ENCODE measurements around the gene SOHLH1. TPM values are rescaled to one million over a fixed set of nuclear protein-coding genes. Genes with fewer than 3 reads are reported as not detected.

The SOHLH1 gene
- total and polyA plus RNA-seq, 2 of the 4 experiments (the other 2 are of a cell fraction), result not detected

DNA sequence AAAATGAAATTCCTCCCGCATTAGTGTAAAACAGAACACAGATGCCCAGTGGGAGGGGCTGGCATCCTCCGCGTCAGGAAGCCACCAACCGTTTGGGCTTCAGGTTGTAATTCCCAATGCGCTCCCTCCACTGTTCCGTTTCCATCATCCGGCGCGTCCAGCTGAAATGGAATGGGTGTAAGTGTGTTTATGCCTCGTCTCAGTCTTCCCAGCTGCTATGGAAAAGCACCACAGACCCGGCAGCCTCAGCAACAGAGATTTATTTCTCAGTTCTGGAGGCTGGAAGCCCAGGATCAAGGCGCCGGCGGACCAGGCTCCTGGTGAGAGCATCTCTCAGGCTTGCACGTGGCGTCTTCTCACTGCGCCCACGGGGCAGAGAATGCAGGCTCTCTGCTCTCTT is 23.1 kb upstream of the SOHLH1 start:
- Histone ChIP-seq H3K9me1 (ENCODE audit: insufficient read depth, low read length) (no peaks in the 10 kb centered on the region), H2BK15ac (ENCODE audit: low read depth, low read length) (no peak overlapping the region), H3K4me2 (ENCODE audit: low read depth, low read length) (no peak overlapping the region), H3K23ac (ENCODE audit: low read depth, low read length) (no peak overlapping the region), H3K4me3 (ENCODE audit: insufficient read depth, low read depth, low read length) (no peak overlapping the region), H2BK20ac (ENCODE audit: low read depth, low read length) (no peak overlapping the region), H4K20me1 (ENCODE audit: insufficient read depth, low read length) (no peaks in the 10 kb centered on the region), H3K4me1 (ENCODE audit: control insufficient read depth, insufficient read depth, low read length) (no peaks in the 10 kb centered on the region), H3K9me3 (ENCODE audit: control insufficient read depth, insufficient read depth, low read length) (no peaks in the 10 kb centered on the region), H2BK120ac (ENCODE audit: low read depth, low read length) (no peak overlapping the region), H3K14ac (replicated peaks; ENCODE audit: low read depth, low read length) (no peak overlapping the region), H4K91ac (ENCODE audit: insufficient read depth, low read depth, low read length) (no peak overlapping the region), H3K18ac (ENCODE audit: low read depth, low read length) (no peak overlapping the region), H3K4ac (ENCODE audit: low read depth, low read length) (no peak overlapping the region), H2AK9ac (replicated peaks; ENCODE audit: low read depth, low read length, poor library complexity) (no peak overlapping the region), H3K9ac (ENCODE audit: low read depth, low read length) (no peak overlapping the region), H4K5ac (ENCODE audit: low read depth, low read length) (no peak overlapping the region), H3K79me1 (ENCODE audit: low read depth in 1 of 2, low read length in 2 of 2) (no peaks in the 10 kb centered on the region), H2AFZ (replicated peaks; ENCODE audit: low read length, poor library complexity) (no peak overlapping the region), H2AK5ac (ENCODE audit: low read depth, low read length) (no peak overlapping the region), H2BK5ac (ENCODE audit: low read depth, low read length, poor library complexity, severe bottlenecking) (no peak overlapping the region), H3K56ac (ENCODE audit: extremely low read depth, insufficient read depth, low read length) (no peak overlapping the region), H4K8ac (ENCODE audit: low read depth in 2 of 2, low read length in 2 of 2) (no peak overlapping the region), H3K27ac (ENCODE audit: insufficient read depth, low read length) (no peak overlapping the region), H3K36me3 (ENCODE audit: control insufficient read depth, insufficient read depth, low read length) (no peaks in the 10 kb centered on the region), H3K27me3 (ENCODE audit: control insufficient read depth, insufficient read depth, low read length) (peaks cover 5% of the 10 kb centered on the region)
- BruUV-seq (replicated peaks), result no TSS peak
- dilution Hi-C loops (cut with HindIII; ENCODE audit: low sequenced_read_pairs, unreplicated experiment), result no loop called here
- no peak for DNase-seq
- intact Hi-C loops (cut with micrococcal nuclease), result no loop called here
- ChIA-PET CTCF (no interaction called here), POLR2A (ENCODE audit: unreplicated experiment) (no interaction called here)
- WGBS, 2 experiments (ENCODE audit: extremely low coverage in 2 of 2, insufficient read length in 1 of 2), result no CpG with 5 or more reads among the region's 18 CpGs
- TF ChIP-seq MAZ (IDR thresholded peaks at IDR 0.05; ENCODE audit: borderline replicate concordance, low read depth, low read length) (no peak), FOS (IDR thresholded peaks at IDR 0.05; ENCODE audit: low read depth, low read length) (no peak), NFE2L2 (IDR thresholded peaks at IDR 0.05; ENCODE audit: low read depth, low read length) (no peak), BHLHE40 (IDR thresholded peaks at IDR 0.05; ENCODE audit: low read depth, low read length) (no peak), CHD1 (IDR thresholded peaks at IDR 0.05; ENCODE audit: low read depth, low read length) (no peak), ELK1 (IDR thresholded peaks at IDR 0.05; ENCODE audit: borderline replicate concordance, low read depth, low read length) (no peak), MAFK (IDR thresholded peaks at IDR 0.05; ENCODE audit: low read depth, low read length) (no peak), CEBPB (IDR thresholded peaks at IDR 0.05; ENCODE audit: low read depth, low read length) (no peak), MXI1 (IDR thresholded peaks at IDR 0.05; ENCODE audit: borderline replicate concordance, low read depth, low read length) (no peak), RCOR1 (IDR thresholded peaks at IDR 0.05; ENCODE audit: insufficient replicate concordance, low read length) (no peak), RFX5 (IDR thresholded peaks at IDR 0.05; ENCODE audit: low read depth, low read length) (no peak), SMC3 (IDR thresholded peaks at IDR 0.05; ENCODE audit: low read depth, low read length) (no peak), RAD21 (IDR thresholded peaks at IDR 0.05; ENCODE audit: low read length) (no peak), POLR2A (IDR thresholded peaks at IDR 0.05; ENCODE audit: low read depth, low read length) (no peak)
- TF ChIP-seq, protein P1, sequence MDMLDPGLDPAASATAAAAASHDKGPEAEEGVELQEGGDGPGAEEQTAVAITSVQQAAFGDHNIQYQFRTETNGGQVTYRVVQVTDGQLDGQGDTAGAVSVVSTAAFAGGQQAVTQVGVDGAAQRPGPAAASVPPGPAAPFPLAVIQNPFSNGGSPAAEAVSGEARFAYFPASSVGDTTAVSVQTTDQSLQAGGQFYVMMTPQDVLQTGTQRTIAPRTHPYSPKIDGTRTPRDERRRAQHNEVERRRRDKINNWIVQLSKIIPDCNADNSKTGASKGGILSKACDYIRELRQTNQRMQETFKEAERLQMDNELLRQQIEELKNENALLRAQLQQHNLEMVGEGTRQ (IDR thresholded peaks at IDR 0.05; ENCODE audit: low read depth, low read length), result no peak
- TF ChIP-seq, protein P2, sequence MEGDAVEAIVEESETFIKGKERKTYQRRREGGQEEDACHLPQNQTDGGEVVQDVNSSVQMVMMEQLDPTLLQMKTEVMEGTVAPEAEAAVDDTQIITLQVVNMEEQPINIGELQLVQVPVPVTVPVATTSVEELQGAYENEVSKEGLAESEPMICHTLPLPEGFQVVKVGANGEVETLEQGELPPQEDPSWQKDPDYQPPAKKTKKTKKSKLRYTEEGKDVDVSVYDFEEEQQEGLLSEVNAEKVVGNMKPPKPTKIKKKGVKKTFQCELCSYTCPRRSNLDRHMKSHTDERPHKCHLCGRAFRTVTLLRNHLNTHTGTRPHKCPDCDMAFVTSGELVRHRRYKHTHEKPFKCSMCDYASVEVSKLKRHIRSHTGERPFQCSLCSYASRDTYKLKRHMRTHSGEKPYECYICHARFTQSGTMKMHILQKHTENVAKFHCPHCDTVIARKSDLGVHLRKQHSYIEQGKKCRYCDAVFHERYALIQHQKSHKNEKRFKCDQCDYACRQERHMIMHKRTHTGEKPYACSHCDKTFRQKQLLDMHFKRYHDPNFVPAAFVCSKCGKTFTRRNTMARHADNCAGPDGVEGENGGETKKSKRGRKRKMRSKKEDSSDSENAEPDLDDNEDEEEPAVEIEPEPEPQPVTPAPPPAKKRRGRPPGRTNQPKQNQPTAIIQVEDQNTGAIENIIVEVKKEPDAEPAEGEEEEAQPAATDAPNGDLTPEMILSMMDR (conservative IDR thresholded peaks at IDR 0.05; ENCODE audit: low read depth, low read length), result no peak
- in situ Hi-C loops (cut with MboI; ENCODE audit: low sequenced_read_pairs), result no loop called here
- no peak for ATAC-seq (ENCODE audit: low read depth)
